B cell (primary cell): ENCODE measurements around the gene INKA1. TPM values are rescaled to one million over a fixed set of nuclear protein-coding genes. Genes with fewer than 3 reads are reported as not detected.
"Not testable (repeated sequence)": the region's sequence is repeated elsewhere in the genome, so short reads cannot be mapped to it uniquely, and the experiment has no call there.

Experiments
- ATAC-seq: fragments of 200-7000 bp; cut with Tn5 transposase; one replicate; pipeline ENCODE4 v1.10.0; 2021; ENCODE audit warnings: low read depth, mild to moderate bottlenecking, moderate number of reproducible peaks, moderate library complexity
- CTCF ChIA-PET: fragments of 350-600 bp; sonication (Branson Sonifier 250); formaldehyde crosslinking; loops from one replicate; lab custom pipeline; 2021; ENCODE audit warnings: antibody characterized with exemption, inconsistent platforms; lab: Charles Lee
- POLR2A ChIA-PET: fragments of 350-600 bp; sonication (Branson Sonifier 250); formaldehyde crosslinking; loops from one replicate; lab custom pipeline; 2021; ENCODE audit warnings: antibody characterized with exemption; lab: Charles Lee
- DNase-seq: peaks from one replicate; pipeline ENCODE4 v3.0.0; 2013
- H2AFZ ChIP-seq: 2 replicates; pipeline ENCODE4 v1.6.1; 2012; ENCODE audit warnings: mild to moderate bottlenecking, low read depth, low read length; ENCODE audit not compliant: insufficient read depth, poor library complexity, severe bottlenecking
- H3K27ac ChIP-seq, 2 donors: 1 replicate in 1 of 2; 2 replicates in 1 of 2; pipeline ENCODE4 v1.5.1; 2012 to 2013; ENCODE audit warnings: low read length in 2 of 2, mild to moderate bottlenecking in 2 of 2, moderate library complexity in 1 of 2
- H3K27me3 ChIP-seq, 4 experiments: fragments of 200-600 bp in 1 of 4; sonication (generic) in 1 of 4; replicated peaks in 1 of 4; 1 replicate in 2 of 4; 2 replicates in 2 of 4; pipeline versions ENCODE4 v1.6.1 to v1.7.0; 2013 to 2016; ENCODE audit warnings: low read length in 3 of 4, mild to moderate bottlenecking in 2 of 4, mixed read lengths in 1 of 4, moderate library complexity in 1 of 4; ENCODE audit not compliant: insufficient read depth in 4 of 4, control insufficient read depth in 3 of 4; ENCODE audit errors: control extremely low read depth in 1 of 4
- H3K36me3 ChIP-seq, 2 experiments: replicated peaks in 1 of 2; 1 replicate in 1 of 2; 2 replicates in 1 of 2; pipeline versions ENCODE4 v1.6.1 to v1.7.1; 2013; ENCODE audit warnings: low read length in 1 of 2; ENCODE audit not compliant: insufficient read depth in 2 of 2, control insufficient read depth in 1 of 2; ENCODE audit errors: control extremely low read depth in 1 of 2, extremely low read depth in 1 of 2
- H3K4me1 ChIP-seq, 2 donors: fragments of 200-600 bp in 1 of 2; sonication (generic) in 1 of 2; 1 replicate in 1 of 2; 2 replicates in 1 of 2; pipeline versions ENCODE4 v1.5.1 to v1.6.1; 2013 to 2017; ENCODE audit warnings: low read length in 2 of 2; ENCODE audit not compliant: control insufficient read depth in 2 of 2, insufficient read depth in 2 of 2
- H3K4me2 ChIP-seq: replicated peaks from 2 replicates; pipeline ENCODE3; 2012; ENCODE audit warnings: mild to moderate bottlenecking, low read depth, low read length; ENCODE audit not compliant: poor library complexity, severe bottlenecking
- H3K4me3 ChIP-seq, 5 experiments: fragments of 200-600 bp in 1 of 5; sonication (generic) in 1 of 5; 1 replicate in 3 of 5; 2 replicates in 2 of 5; pipeline versions ENCODE4 v1.5.1 to v1.7.0; 2011 to 2016; ENCODE audit warnings: low read length in 4 of 5, mild to moderate bottlenecking in 4 of 5, low read depth in 2 of 5, control low read depth in 1 of 5, moderate library complexity in 1 of 5; ENCODE audit not compliant: insufficient read depth in 1 of 5; ENCODE audit errors: control extremely low read depth in 1 of 5, extremely low read depth in 1 of 5
- H3K79me2 ChIP-seq: fragments of 200-600 bp; sonication (generic); one replicate; pipeline ENCODE4 v1.6.0; 2016; ENCODE audit warnings: low read length; ENCODE audit not compliant: control insufficient read depth, insufficient read depth
- H3K9ac ChIP-seq: fragments of 200-600 bp; sonication (generic); 2 replicates; pipeline ENCODE4 v1.6.1; 2017; ENCODE audit warnings: mild to moderate bottlenecking, low read length, moderate library complexity
- H3K9me3 ChIP-seq, 3 donors: one replicate each; pipeline versions ENCODE4 v1.6.1 to v1.7.1; 2013; ENCODE audit warnings: low read length in 2 of 3; ENCODE audit not compliant: control insufficient read depth in 2 of 3, insufficient read depth in 1 of 3; ENCODE audit errors: control extremely low read depth in 1 of 3
- H4K20me1 ChIP-seq: 2 replicates; pipeline ENCODE4 v1.6.0; 2012; ENCODE audit warnings: mild to moderate bottlenecking, low read length; ENCODE audit not compliant: insufficient read depth, control insufficient read depth, poor library complexity, severe bottlenecking
- H3K27ac Mint-ChIP-seq: one replicate; pipeline ENCODE4 v1.8.0; 2021; ENCODE audit warnings: mixed read lengths
- H3K27me3 Mint-ChIP-seq: one replicate; pipeline ENCODE4 v1.8.0; 2021; ENCODE audit warnings: mixed read lengths
- H3K4me1 Mint-ChIP-seq: one replicate; pipeline ENCODE4 v1.8.0; 2021; ENCODE audit warnings: mixed read lengths
- H3K4me3 Mint-ChIP-seq: one replicate; pipeline ENCODE4 v1.8.0; 2021; ENCODE audit warnings: mixed read lengths
- H3K9me3 Mint-ChIP-seq: one replicate; pipeline ENCODE4 v1.8.0; 2022; ENCODE audit warnings: mixed read lengths; ENCODE audit not compliant: insufficient read depth
- EZH2 ChIP-seq: IDR thresholded peaks from 2 replicates; pipeline ENCODE4 v1.6.1; 2012; ENCODE audit warnings: borderline replicate concordance, low read depth, mild to moderate bottlenecking, moderate library complexity, low read length; ENCODE audit not compliant: insufficient read depth, poor library complexity, severe bottlenecking
- WGBS: methylation state at CpG from one replicate; pipeline ENCODE4 v1.1.5; 2013; ENCODE audit warnings: missing lambda C conversion rate; ENCODE audit not compliant: insufficient coverage; 5-methylcytosine and 5-hydroxymethylcytosine counted together
- intact Hi-C: fragments of 100-400 bp; cut with micrococcal nuclease; formaldehyde crosslinking; loops from one replicate; pipeline ENCODE4 v1.10.0; 2022
- polyA plus RNA-seq: library from polyadenylated mRNA; depleted of rRNA; stranded (reverse); fragments of >200 nt; gene quantifications from 2 replicates; pipeline ENCODE4 v1.2.3, GENCODE V29; 2012
- total RNA-seq, 2 donors: library from RNA; stranded (reverse); fragments of 120-200 nt in 1 of 2; gene quantifications; 1 replicate in 1 of 2; 2 replicates in 1 of 2; pipeline versions ENCODE4 v1.2.3 to v1.2.4, GENCODE V29; 2013 to 2022
- TF ChIP-seq, protein P1 (sequence below): fragments of 200-600 bp; IDR thresholded peaks from one replicate; pipeline ENCODE4 v1.8.0; 2022; ENCODE audit warnings: antibody characterized with exemption, mild to moderate bottlenecking

INKA1 gene
- total and polyA plus RNA-seq, 2 donors (not counting 1 experiment from before 2014, with no cell fraction given) = 24.0 to 28.2 TPM

DNA sequence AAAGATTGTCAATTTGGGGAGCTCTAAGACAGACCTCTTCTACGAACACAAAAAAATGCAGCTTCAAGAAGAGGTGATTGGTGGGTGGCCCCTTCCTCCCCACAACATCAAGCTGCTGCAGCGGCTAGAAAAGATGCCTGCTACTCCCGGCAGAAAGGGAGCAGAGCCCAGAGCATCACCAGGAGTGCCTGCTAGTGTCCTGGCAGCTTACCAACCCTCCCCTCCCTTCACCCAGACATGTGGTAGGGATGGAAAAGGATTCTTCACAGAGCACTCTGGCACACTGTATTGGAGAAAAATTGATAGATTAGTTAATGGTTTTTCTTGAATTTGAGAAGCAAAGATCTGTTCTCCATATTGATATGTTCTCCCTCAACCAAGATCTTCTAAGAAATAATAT is 27.5 kb upstream of the INKA1 start:
- Histone ChIP-seq H3K4me2 (no peak overlapping the region), H3K4me3 (no peak overlapping the region), H3K27ac (no peak overlapping the region), H3K9me3 (no peaks in the 10 kb centered on the region), H3K79me2 (peaks cover 96% of the 10 kb centered on the region), H3K36me3 (peaks cover 5 to 17% of the 10 kb centered on the region in 2 experiments), H2AFZ (no peak overlapping the region), H4K20me1 (peaks cover 76% of the 10 kb centered on the region), H3K9ac (no peak overlapping the region), H3K4me1 (peaks cover 0 to 4% of the 10 kb centered on the region in 2 donors), H3K27me3 (no peaks in the 10 kb centered on the region)
- TF ChIP-seq, protein P1, sequence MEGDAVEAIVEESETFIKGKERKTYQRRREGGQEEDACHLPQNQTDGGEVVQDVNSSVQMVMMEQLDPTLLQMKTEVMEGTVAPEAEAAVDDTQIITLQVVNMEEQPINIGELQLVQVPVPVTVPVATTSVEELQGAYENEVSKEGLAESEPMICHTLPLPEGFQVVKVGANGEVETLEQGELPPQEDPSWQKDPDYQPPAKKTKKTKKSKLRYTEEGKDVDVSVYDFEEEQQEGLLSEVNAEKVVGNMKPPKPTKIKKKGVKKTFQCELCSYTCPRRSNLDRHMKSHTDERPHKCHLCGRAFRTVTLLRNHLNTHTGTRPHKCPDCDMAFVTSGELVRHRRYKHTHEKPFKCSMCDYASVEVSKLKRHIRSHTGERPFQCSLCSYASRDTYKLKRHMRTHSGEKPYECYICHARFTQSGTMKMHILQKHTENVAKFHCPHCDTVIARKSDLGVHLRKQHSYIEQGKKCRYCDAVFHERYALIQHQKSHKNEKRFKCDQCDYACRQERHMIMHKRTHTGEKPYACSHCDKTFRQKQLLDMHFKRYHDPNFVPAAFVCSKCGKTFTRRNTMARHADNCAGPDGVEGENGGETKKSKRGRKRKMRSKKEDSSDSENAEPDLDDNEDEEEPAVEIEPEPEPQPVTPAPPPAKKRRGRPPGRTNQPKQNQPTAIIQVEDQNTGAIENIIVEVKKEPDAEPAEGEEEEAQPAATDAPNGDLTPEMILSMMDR = no peak
- TF ChIP-seq EZH2 = no peak
- Mint-ChIP-seq H3K9me3 (no peaks in the 10 kb centered on the region), H3K27ac (no peak overlapping the region), H3K4me1 (peaks cover 26% of the 10 kb centered on the region), H3K4me3 (no peak overlapping the region), H3K27me3 (no peaks in the 10 kb centered on the region)
- ChIA-PET CTCF (no interaction called here), POLR2A (no interaction called here)
- no CpG with 5 or more reads among the region's 3 CpGs for WGBS
- DNase-seq = no peak
- ATAC-seq = no peak
- intact Hi-C loops = no loop called here

- H3K4me2 ChIP-seq, H3K4me3 ChIP-seq, ATAC-seq, H3K9ac ChIP-seq, intact Hi-C loops, H3K9me3 Mint-ChIP-seq, H3K27me3 ChIP-seq, H3K9me3 ChIP-seq, CTCF ChIA-PET, POLR2A ChIA-PET, H3K27ac Mint-ChIP-seq, H3K27ac ChIP-seq, DNase-seq, H3K27me3 Mint-ChIP-seq, H3K4me1 ChIP-seq, H2AFZ ChIP-seq, H3K4me3 Mint-ChIP-seq: not testable (repeated sequence)
- 100% methylated on average over 4 of the region's 8 CpGs for WGBS
- peaks cover 96% of the 10 kb centered on the region for H3K79me2 ChIP-seq
- H3K4me1 Mint-ChIP-seq = peaks cover 29% of the 10 kb centered on the region
- H3K36me3 ChIP-seq = peaks cover 5 to 22% of the 10 kb centered on the region in 2 experiments
- H4K20me1 ChIP-seq = peaks cover 76% of the 10 kb centered on the region
These were observed 27.0 kb upstream of the INKA1 start for GRCh38 chr3:49776101-49776500.
